ENCODE measurements around the gene LILRB1. TPM values are rescaled to one million over a fixed set of nuclear protein-coding genes. Genes with fewer than 3 reads are reported as not detected.
"Not testable (repeated sequence)": the region's sequence is repeated elsewhere in the genome, so short reads cannot be mapped to it uniquely, and the experiment has no call there.

LILRB1 gene
- total RNA-seq: 10.7 TPM

DNA sequence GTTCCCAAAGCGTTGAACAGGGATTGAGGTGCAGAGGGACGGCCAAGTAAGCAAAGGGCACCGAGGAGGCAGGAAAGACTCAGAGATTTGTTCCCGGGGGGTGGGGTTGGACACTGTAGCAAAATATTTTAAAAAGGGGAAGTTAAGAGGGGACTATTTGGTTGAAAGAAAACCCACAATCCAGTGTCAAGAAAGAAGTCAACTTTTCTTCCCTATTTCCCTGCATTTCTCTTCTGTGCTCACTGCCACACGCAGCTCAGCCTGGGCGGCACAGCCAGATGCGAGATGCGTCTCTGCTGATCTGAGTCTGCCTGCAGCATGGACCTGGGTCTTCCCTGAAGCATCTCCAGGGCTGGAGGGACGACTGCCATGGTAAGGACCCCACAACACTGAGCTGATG lies at the start of gene LILRB1:
Gene LILRB1, plus strand, starts transcription at position 223 of the 400 bp plus-strand sequence. CDS start 590 bp downstream, outside the sequence.
- ATAC-seq; intact Hi-C loops (cut with DNase I): not testable (repeated sequence)

DNA sequence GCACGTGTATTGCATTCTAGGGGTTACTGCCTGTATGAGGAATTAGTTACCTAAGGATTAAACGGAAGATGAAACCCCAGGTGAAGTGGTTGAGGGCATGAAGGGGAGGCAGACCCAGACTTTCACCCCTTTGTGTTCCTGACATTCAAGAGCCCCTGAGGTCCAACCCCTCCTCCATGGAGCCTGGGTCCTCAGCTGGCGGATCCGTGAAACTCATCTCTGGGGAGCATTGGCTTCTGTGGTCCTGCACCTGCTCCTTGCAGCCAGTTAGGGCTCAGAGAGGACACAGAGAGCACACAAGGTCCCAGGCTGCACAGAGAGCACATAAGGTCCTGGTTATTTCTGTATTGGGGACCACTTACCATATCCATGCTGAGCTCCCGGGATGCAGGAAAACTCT lies 43.9 kb upstream of the LILRB1 start:
- no peak for ATAC-seq
- intact Hi-C loops (cut with DNase I): no loop called here
- DNase-seq (ENCODE audit: low spot score): no peak

More for the DNA sequence above, at the start of gene LILRB1:
- not testable (repeated sequence) for DNase-seq (ENCODE audit: low spot score)

DNA sequence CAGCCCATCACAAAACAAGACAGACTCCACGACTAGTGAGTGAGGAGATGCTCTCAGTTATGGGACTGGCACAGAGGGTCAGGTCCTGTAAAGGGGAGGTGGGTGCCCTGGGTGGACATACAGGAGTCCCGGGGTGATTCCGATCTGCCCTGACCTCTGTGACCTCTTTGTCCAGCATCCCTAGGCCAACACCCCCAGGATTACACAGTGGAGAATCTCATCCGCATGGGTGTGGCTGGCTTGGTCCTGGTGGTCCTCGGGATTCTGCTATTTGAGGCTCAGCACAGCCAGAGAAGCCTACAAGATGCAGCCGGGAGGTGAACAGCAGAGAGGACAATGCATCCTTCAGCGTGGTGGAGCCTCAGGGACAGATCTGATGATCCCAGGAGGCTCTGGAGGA lies 43.3 kb upstream of the LILRB1 start:
- ATAC-seq (no peak), DNase-seq (ENCODE audit: low spot score) (no peak)
- intact Hi-C loops (cut with DNase I): no loop called here

DNA sequence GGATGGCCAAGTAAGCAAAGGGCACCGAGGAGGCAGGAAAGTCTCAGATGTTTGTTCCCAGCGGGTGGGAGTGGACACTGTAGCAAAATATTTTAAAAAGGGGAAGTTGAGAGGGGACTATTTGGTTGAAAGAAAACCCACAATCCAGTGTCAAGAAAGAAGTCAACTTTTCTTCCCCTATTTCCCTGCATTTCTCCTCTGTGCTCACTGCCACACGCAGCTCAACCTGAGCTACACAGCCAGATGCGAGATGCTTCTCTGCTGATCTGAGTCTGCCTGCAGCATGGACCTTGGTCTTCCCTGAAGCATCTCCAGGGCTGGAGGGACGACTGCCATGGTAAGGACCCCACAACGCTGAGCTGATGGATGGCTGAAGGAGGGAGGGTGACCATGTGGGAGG lies 36.8 kb upstream of the LILRB1 start, which contains the start of gene LILRA1:
Gene LILRA1, plus strand, starts transcription at position 188 of the 400 bp plus-strand sequence. CDS start 613 bp downstream, outside the sequence.
- intact Hi-C loops (cut with DNase I); ATAC-seq; DNase-seq (ENCODE audit: low spot score): not testable (repeated sequence)

DNA sequence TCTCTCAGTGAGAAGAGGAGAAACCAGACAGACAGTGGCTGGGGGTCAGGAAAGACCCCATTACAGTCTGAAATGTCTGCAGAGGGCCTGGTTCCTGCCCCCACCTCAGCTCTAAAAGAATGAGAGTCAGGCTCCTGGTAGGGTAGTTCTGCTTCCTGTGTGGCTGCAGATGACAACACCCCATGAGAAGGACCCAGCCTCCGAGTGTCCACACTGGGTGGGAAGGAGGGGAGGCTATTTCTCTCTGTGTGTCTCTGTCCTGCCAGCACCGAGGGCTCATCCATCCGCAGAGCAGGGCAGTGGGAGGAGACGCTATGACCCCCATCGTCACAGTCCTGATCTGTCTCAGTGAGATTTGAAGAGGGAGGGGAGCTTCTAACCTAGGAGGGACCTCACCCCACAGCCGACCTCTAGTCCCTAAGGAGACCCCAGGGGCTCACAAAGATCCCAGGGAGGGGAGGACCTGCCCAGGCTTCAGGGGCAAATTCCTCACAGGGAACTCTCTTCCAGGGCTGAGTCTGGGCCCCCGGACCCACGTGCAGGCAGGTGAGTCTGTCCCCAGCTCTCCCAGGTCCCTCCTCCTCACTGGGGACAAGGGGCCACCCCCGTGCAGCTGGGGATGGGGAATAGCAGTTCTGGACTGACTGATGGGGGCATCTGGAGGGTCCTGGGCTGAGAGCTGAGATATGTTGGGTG lies 36.2 kb upstream of the LILRB1 start:
- DNase-seq (ENCODE audit: low spot score); ATAC-seq; intact Hi-C loops (cut with DNase I): not testable (repeated sequence)

DNA sequence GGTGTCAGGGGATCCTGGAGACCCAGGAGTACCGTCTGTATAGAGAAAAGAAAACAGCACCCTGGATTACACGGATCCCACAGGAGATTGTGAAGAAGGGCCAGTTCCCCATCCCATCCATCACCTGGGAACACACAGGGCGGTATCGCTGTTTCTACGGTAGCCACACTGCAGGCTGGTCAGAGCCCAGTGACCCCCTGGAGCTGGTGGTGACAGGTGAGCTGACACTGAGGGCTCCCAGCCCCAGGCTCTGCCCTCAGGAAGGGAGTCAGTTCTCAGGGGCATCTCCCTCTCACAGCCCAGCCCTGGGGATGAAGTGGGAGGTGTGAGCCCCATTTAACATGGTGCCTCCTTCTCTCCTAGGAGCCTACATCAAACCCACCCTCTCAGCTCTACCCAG lies 35.5 kb upstream of the LILRB1 start:
- DNase-seq (ENCODE audit: low spot score): no peak
- ATAC-seq: no peak
- intact Hi-C loops (cut with DNase I): no loop called here

- ATAC-seq; DNase-seq (ENCODE audit: low spot score); intact Hi-C loops (cut with DNase I): not testable (repeated sequence)
These were observed 34.4 kb upstream of the LILRB1 start for GRCh38 chr19:54595680-54596436.

DNA sequence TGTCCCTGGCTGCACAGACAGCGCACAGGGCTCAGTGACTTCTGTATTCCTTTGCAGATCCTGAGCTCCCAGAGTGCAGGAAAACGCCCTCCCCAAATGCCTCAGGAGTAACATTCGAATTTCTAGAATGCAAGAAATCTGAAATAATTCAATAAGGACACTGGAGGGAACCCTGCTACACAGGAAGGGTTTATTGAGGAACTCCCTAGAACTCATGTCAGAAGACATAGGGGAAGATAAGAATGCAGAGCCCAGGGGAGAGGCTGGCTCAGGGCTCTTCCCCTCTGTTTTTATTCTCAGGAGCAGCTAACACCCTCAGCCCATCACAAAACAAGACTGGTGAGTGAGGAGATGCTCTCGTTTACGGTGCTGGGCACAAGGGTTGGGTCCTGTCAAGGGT lies 30.1 kb upstream of the LILRB1 start:
- DNase-seq (ENCODE audit: low spot score) (no peak), ATAC-seq (no peak)
- intact Hi-C loops (cut with DNase I): no loop called here

DNA sequence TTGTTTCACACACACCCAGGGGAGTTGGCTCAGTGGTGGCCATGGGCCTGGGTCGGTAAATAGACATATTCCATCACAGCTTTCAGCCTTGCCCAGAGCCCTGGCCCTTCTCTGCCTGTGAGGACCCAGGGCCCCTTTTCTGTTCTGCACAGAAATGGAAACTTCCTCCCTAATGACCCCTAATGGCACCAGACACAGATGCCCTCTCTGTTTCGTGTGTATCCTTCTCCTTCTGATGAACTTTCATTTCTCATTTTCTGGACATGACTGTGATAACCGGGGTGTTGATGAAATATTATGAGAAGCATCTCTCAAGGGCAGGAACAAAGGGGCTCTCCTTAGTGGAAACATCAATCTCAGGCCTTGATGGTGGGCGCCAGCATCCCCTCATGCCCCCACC lies 24.1 kb upstream of the LILRB1 start:
- intact Hi-C loops (cut with DNase I): no loop called here
- ATAC-seq (no peak), DNase-seq (ENCODE audit: low spot score) (no peak)

DNA sequence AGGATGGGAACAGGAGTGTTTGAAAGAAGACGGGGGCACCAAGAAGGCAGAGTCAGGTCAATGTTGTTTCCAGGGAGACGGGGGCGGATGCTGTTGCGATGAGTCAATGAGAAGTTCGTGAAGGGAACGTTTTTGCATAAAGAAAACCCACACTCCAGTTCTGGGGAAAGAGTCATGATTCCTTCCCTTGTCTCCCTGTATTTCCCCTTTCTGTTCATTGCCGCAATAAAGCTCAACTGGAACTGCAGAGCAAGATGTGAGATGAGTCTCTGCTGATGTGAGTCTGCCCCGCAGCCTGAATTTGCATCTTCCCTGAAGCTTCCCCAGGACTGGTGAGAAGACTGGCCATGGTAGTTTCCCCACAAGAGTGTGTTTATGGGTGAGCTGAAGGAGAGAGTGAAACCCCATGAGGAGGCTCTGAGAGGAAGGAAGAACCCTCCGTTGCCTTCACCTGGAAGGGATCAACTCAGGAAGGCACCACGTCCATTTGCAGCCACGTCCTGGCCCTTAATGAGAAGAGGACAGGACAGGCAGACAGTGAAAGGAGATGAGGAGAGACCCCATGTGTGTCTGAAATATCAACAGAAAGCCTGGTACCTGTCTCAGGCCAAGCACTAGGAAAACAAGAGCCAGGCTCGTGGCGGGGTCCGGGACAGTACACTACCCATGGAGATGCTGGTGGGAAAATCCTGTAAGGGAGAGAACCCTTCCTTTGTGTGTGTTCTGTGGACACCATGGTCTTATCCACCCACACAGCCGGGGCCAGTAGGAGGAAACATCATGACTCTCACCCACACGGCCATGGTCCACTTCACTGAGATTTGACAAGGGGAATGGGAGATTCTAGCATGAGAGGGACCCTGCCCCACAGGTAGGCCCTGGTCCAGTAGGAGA lies 23.1 kb upstream of the LILRB1 start:
- intact Hi-C loops (cut with DNase I): no loop called here
- DNase-seq (ENCODE audit: low spot score): no peak
- ATAC-seq: no peak

DNA sequence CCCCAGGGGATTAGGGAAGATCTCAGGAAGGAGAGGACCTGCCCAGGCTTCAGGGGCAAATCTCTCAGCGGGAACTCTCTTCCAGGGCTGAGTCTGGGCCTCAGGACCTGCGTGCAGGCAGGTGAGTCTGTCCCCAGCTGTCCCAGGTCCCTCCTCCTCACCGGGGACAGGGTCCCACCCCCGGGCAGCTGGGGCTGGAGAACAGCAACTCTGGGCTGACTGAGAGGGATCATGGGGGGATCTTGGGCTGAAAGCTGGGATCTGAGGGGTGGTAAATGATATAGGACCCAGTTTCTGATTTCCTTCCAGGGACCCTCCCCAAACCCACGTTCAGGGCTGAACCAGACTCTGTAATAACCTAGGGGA lies 22.5 kb upstream of the LILRB1 start:
- intact Hi-C loops (cut with DNase I): no loop called here
- DNase-seq (ENCODE audit: low spot score): no peak
- no peak for ATAC-seq

DNA sequence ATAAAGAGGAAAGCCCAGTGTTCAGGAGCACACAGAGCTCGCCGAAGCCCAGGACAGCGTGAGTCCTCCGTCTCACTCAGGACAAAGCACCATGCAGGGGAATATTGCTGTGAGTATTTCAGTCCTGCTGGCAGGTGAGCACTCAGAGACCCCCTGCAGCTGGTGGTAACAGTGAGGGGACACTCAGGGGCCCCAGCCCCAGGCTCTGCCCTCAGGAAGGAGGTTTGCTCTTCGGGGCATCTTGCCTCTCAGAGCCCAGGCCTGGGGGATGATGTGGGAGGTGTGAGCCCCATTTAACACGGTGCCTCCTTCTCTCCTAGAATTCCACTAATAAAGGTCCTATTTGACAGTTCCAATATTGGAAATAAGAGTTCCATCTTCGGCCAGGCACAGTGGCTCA lies 22.1 kb upstream of the LILRB1 start:
- DNase-seq (ENCODE audit: low spot score): no peak
- intact Hi-C loops (cut with DNase I): no loop called here
- ATAC-seq: no peak

DNA sequence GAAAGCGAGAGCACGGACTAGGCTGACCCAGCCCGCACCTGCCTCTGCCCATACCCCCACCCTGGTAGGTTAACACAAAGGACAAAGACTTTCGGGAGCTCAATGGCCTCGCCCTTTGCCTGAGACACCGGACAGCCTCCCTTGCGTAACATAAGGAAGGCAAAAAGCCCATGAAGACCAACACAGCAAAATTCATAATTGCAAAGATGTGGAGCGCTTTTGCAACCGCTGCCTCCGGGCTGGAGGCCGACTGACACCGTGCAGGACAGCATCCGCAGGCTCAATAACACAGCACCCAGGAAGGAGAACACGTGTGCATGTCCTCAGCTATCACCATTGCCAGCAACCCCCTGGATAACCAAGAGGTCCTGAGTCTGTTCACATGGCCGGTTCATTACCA lies 21.5 kb upstream of the LILRB1 start:
- ATAC-seq: no peak
- intact Hi-C loops (cut with DNase I): no loop called here
- DNase-seq (ENCODE audit: low spot score): no peak

DNA sequence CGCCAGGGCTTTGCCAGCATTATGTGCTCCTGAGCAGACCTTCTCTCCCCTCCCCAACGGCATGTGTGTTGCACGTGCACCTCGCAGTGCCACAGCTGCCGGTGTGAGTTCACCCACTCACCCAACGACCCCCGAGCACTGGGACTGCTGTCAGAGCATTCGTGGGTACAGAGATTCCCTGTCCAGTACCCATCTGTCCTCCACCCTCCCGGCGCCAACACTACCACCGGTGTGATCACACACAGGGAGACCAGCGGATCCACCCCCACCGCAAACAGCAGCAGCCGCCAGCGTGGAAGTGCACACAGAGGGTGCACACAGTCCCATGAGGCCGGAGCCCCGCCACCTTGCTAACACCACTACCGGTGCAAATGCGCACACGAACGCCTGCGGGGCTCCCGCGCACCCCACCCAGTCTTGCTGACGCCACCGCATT lies 20.9 kb upstream of the LILRB1 start:
- ATAC-seq (no peak), DNase-seq (ENCODE audit: low spot score) (no peak)
- intact Hi-C loops (cut with DNase I): no loop called here

GRCh38 chr19:54612428-54612827 lies 17.9 kb upstream of the LILRB1 start:
- intact Hi-C loops (cut with DNase I): loop anchor here (5.0 kb wide), 1 partner anchor 1635 kb away; no protein-coding TSS in a partner anchor
- ATAC-seq: no peak
- DNase-seq (ENCODE audit: low spot score): no peak

- intact Hi-C loops (cut with DNase I): loop anchor here (5.0 kb wide), 1 partner anchor 1633 kb away; no protein-coding TSS in a partner anchor
- no peak for DNase-seq (ENCODE audit: low spot score)
- ATAC-seq: no peak
These were observed 15.6 kb upstream of the LILRB1 start for GRCh38 chr19:54614726-54615125.

DNA sequence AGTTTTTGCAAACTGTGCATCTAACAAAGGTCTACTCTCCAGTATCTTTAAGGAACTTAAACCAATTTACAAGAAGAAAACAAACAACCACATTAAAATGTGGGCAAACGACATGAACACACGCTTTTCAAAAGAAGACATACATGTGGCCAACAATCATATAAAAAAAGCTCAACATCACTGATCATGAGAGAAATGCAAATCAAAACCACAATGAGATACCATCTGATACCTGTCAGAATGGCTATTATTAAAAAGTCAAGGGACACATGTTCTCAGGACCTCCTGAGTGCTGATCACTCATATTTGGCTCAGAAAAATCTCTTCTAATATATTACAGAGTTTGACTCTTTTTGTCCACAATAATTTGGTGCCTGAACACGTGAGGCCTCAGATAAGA lies 14.2 kb upstream of the LILRB1 start:
- no peak for DNase-seq (ENCODE audit: low spot score)
- intact Hi-C loops (cut with DNase I): no loop called here
- no peak for ATAC-seq

- intact Hi-C loops (cut with DNase I): no loop called here
- DNase-seq (ENCODE audit: low spot score) (peak; percentile 23), ATAC-seq (no peak)
These were observed 13.3 kb upstream of the LILRB1 start for GRCh38 chr19:54616821-54617560.

DNA sequence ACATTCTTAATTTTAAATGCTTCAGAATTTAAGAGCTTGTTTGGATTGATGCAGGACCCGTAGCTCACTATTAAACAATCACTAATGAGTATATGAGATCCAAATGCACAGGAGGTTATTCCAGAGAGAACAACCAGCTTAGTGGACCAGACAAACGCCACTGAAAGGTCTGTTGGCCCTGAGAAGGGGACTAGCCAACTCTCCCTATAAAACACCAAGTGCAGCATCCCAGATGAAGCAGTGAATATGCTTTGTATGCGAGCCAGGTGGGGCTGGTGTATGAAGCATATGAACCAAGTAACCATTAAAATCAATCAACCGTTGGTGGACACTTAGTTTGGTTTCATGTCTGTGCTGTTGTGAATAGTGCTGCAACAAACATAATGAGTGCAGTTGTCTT lies 9.8 kb upstream of the LILRB1 start:
- DNase-seq (ENCODE audit: low spot score): no peak
- ATAC-seq: no peak
- intact Hi-C loops (cut with DNase I): no loop called here

Data from sciatic nerve (tissue), 2 donors.